ENCODE measurements around the gene CDK4.
"Not testable (repeated sequence)": the region's sequence is repeated elsewhere in the genome, so short reads cannot be mapped to it uniquely, and the experiment has no call there.

The CDK4 gene

DNA sequence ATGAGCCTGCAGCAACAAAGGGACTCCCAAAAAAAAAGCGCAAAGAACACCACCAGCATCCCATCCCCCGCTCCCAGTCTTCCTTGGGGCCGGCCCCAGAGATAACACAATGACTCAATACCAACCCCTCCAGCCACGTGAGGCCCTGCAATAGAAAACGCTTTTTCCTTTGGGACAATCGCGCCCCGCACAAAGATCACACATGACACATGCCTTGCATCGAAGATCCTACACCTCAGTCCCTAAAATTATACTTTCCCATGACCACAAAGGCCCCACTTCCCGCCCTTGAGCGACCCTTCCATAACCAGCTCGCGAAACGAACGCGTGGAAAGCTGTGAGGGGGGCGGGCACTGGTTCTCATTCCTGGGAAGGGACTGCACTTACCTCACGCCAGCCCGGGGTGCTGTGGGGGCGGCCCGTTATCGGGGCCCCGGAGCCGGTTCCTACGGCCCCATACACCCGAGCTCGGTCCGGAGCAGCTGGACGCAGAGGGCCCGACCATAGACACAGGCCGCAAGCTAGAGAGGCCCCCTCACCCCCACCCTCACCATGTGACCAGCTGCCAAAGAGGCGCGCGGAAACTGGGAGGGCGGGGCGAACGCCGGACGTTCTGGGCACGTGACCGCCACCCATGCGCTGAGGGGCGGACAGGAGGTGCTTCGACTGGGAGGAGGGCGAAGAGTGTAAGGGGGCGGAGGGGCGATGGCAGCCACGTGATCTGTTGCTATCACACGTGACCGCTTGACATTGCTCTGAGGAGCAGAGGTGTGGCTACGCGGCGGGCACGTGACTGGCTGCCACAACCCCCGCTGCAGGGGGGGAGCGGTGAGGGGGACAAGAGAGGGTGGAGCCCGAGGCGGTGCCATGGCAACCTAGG, at the start of gene CDK4:
Gene CDK4 (minus strand): TSS at position 523 of the 880 bp plus-strand sequence. CDS start 593 bp downstream, outside the sequence.
- peak; percentile 99 for DNase-seq

DNA sequence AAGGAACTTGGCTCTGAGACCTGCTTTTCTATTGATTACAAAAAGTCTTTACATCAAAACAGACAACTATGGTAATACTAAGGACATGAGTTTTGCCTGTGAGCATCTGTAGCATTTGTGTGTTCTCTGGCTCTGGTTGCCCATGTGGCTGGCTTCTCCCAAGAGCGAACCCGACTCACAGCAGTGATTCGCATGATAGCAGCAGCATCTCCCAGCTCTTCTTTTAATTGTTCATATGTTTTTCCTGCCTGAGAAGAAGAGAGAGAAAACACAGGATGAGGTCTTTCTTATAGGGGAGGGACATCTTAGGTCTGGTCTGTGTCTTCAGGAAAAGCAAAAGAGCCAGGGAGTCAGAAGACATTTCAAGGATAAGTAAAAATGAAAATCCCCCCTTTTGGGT, 48.9 kb upstream of the CDK4 start:
- DNase-seq: no peak

DNA sequence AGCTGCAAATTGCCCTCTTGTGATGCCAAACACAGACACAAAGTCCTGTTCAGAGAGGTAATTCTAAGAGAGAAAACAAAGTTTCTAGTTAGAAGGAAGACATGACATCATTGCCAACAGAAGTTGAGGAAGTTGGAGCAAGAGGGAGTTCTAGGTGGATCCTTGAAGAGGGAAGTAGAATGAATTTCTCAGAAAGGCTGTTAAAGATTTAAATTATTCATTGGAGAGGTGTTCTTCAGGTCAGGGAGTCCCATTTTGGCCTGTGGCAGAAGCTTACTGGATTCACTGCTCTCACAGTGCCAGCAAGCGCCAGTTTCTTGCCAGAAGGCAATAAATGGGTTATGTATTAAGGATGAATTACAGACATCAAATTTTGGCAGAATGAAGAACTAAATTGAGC, 45.8 kb upstream of the CDK4 start:
- no peak for DNase-seq

DNA sequence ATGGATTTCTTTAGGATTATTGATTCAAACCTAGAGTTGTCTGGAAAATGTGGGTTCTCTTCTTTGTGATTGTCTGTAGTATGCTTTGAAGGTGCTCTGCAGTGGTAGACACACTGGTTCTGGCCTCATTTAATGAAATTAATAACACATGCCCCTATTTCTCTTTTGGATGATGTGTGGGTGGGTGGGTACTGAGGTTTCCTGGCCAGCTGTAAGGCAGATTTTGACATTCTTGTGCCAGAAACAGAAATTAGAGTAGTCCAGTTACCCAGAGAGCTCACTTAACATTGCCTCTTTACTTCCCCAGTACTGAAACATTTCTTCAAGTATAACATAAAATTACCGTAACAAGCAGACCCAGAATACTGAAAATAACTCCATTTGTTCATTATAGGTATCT, 44.9 kb upstream of the CDK4 start:
- DNase-seq: no peak

DNA sequence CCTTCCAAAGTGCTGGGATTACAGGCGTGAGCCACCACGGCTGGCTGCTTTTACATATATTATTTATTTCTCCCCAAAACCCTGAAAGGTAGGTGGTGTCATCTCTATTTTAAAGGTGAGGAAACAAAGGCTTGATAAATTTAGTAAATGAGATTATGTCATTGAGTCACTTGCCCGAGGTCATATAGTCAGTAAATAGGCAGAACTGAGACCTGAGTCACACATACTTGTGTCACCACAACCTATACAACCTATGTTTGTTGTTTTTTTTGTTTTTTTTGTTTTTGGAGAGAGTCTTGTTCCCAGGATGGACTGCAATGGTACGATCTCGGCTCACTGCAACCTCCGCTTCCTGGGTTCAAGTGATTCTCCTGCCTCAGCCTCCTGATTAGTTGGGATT, 43.2 kb upstream of the CDK4 start:
- no peak for DNase-seq

GRCh38 chr12:57793920-57794319, 41.8 kb upstream of the CDK4 start:
- no peak for DNase-seq

GRCh38 chr12:57783861-57784260, 31.8 kb upstream of the CDK4 start:
- no peak for DNase-seq

GRCh38 chr12:57783466-57783801, 31.3 kb upstream of the CDK4 start:
- no peak for DNase-seq

DNA sequence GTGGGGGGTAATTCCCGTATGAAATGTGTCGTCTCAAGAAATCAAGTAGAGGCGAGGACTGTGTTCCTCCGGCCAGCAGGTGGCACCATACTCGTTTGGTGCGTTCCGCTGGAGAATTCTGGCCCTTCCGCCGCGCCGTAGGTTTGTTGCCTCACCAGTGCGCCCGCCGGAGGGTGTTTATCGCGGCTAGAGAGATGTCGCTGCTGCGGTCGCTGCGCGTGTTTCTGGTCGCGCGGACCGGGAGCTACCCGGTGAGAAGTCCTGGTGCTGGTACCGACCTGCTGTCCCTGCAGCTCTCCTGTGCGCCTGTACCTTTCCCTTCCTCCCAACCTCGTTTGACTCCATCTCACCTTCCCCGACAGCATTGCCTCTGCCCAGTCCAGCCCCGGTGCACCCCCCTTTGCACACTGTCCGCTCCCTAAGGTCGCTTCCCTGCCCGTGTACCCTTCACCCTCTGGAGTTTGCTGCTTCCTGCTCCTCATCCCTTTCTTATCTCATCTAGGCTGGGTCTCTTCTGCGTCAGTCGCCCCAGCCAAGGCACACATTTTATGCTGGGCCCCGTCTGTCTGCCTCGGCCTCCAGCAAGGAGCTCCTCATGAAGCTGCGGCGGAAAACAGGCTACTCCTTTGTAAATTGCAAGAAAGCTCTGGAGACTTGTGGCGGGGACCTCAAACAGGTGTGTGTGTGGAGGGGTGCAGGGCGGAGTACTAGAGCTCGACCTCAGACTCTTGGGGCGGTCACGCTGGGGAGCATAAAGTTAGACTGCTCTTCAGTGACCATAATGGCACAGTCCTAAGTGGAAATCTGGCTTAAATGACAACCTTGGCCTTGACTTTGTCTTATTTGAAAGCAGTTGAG, 30.7 kb upstream of the CDK4 start, which contains the start of gene TSFM:
Gene TSFM (plus strand): TSS at position 180 of the 858 bp plus-strand sequence. CDS start 15 bp downstream, at position 195.
- peak; percentile 96 for DNase-seq

DNA sequence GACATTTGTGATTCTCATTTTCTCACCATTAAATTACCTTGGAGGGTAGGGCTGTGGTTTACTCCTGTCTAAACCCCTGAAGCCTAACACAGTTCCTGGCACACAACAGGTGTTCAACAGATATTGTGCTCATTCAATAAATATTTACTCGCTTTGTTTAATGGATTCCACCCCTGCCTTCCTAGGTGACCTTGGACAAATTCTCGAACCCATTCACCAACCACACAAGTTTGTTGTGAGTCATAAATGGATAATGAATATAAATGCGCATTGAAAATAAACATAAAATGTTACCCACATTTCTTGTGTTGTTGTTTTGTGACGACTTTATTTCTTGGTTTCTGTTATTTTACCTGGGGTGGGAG, 30.1 kb upstream of the CDK4 start:
- DNase-seq: no peak

DNA sequence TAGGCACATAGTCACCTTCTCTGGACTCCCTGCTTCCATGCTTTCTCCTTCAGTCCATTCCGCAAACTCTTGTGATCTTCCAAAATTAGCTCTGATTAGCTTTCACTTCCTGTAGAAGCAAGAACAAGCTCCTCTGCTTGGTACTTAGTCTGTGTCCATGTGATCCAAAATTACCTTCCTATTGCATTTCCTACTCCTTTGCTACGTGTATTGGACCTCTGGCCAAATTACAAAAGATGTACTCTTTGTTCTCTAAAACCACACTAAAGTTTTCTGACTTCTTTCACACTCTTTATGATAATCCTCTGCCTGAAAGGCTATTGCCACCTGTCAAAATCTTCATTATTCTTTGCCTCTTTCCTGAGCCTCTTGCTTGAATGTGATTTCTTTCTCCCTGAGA, 29.7 kb upstream of the CDK4 start:
- DNase-seq: no peak

DNA sequence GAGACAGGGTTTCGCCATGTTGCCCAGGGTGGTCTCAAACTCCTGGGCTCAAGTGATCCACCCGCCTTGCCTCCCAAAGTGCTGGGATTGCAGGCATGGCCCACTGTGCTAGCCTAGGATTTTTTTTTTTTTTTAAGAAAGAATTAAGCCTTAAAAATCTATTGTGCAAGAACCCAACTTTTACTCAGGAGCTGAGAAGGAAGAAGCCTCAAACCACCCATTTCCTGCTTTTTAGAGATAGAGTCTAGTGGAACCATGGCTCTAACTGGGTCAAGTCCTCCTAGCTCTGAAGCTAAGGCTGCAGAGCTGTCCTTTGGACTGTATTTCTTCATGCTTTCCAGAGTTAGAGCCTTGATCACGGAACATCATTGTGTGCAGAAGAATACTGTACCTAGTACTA, 29.1 kb upstream of the CDK4 start:
- DNase-seq: no peak

- no peak for DNase-seq
Measured at GRCh38 chr12:57780284-57780897, 28.3 kb upstream of the CDK4 start.

- no peak for DNase-seq
Measured at GRCh38 chr12:57779736-57780135, 27.6 kb upstream of the CDK4 start.

- no peak for DNase-seq
Measured at GRCh38 chr12:57777911-57778310, 25.8 kb upstream of the CDK4 start.

GRCh38 chr12:57777367-57777766, 25.3 kb upstream of the CDK4 start:
- no peak for DNase-seq

GRCh38 chr12:57776247-57776587, 24.1 kb upstream of the CDK4 start:
- DNase-seq: no peak

DNA sequence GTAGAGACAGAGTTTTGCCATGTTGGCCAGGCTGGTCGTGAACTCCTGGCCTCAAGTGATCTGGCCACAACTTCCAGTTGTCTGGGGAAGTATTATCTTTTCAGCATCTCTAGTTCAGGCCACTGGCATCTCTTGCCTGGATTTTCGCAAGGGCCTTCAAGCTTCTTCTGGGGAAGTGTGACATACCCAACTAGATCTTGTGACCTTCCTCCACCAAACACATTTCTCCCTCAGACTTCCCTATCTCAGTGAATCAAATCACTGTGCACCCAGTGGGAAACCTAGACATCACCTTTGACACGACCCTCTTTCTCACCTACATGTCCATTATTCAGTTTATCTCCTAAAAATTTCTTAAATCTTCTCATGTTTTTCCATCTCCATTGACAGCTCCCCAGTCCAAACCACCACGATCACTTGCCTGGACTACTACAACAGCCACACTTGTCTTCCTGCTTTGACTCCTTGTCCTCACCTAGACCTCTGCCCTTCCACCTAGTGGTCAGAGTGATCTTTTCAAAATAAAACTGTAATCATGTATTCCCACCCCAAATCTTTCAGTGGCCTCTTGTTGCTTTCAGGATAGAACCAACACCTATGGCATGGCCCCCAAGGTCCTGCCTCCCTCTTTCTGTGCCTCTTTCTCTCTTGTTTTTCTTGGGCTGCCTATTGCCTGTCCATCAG, 23.6 kb upstream of the CDK4 start:
- DNase-seq: no peak

DNA sequence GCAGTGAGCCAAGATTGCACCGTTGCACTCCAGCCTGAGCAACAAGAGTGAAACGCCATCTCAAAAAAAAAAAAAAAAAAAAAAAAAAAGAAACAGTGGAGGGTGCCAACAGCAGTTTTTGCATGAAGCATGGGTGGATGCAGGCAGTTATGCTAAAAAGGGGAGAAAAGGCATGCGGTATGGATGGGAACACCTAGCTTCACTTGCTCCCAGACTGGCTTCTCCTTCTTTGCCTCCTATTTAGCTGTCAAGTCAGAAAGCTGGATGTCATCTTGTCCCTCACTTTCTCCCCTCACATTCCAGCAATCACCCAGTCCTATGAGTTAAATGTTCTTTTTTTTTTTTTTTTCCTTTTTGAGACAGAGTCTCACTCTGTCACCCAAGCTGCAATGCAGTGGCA, 22.9 kb upstream of the CDK4 start:
- DNase-seq: no peak

- not testable (repeated sequence) for DNase-seq
Measured at GRCh38 chr12:57774634-57775033, 22.5 kb upstream of the CDK4 start.

- DNase-seq: peak; percentile 63
Measured at GRCh38 chr12:57772429-57773322, 20.6 kb upstream of the CDK4 start, which contains the start of gene EEF1AKMT3. Gene EEF1AKMT3 (plus strand): TSS chr12:57772614. CDS start chr12:57772725, 111 bp downstream.

Measured in activated CD4-positive, alpha-beta T cell treated with anti-CD3 and anti-CD28 coated beads, Interleukin-2, Interleukin-6, amounts not matched to agents 100 ng/mL and 50 ng/mL, durations not matched to agents 16 hours and 8 hours (primary cell).